Naive B cell (primary cell): ENCODE data around the gene APBA2. TPM values are rescaled to one million over a fixed set of nuclear protein-coding genes. Genes with fewer than 3 reads are reported as not detected.

Experiments
- ATAC-seq, 2 donors: fragments of 150-1000 bp; cut with Tn5 transposase; 2 replicates each; pipeline ENCODE4 v1.10.0; 2021; ENCODE audit warnings: low read depth in 2 of 2, mild to moderate bottlenecking in 2 of 2, moderate library complexity in 2 of 2
- DNase-seq: peaks from one replicate; pipeline ENCODE4 v3.0.0; 2022
- H3K27ac Mint-ChIP-seq, 6 donors: one replicate each; pipeline ENCODE4 v1.8.0; 2020 to 2022; ENCODE audit warnings: mild to moderate bottlenecking in 6 of 6, mixed read lengths in 6 of 6, moderate library complexity in 5 of 6, inconsistent platforms in 2 of 6
- H3K27me3 Mint-ChIP-seq, 3 donors: one replicate each; pipeline ENCODE4 v1.8.0; 2021 to 2022; ENCODE audit warnings: mixed read lengths in 3 of 3, mild to moderate bottlenecking in 1 of 3
- H3K36me3 Mint-ChIP-seq, 2 donors: one replicate each; pipeline ENCODE4 v1.8.0; 2020 to 2022; ENCODE audit warnings: mixed read lengths in 2 of 2, inconsistent platforms in 1 of 2, mild to moderate bottlenecking in 1 of 2
- H3K4me1 Mint-ChIP-seq, 3 donors: one replicate each; pipeline ENCODE4 v1.8.0; 2020 to 2022; ENCODE audit warnings: mixed read lengths in 3 of 3, inconsistent platforms in 1 of 3, mild to moderate bottlenecking in 1 of 3, moderate library complexity in 1 of 3
- H3K4me3 Mint-ChIP-seq, 8 donors: one replicate each; pipeline ENCODE4 v1.8.0; 2020 to 2022; ENCODE audit warnings: mild to moderate bottlenecking in 8 of 8, mixed read lengths in 8 of 8, moderate library complexity in 8 of 8, inconsistent platforms in 2 of 8
- H3K9me3 Mint-ChIP-seq, 7 donors: one replicate each; pipeline ENCODE4 v1.8.0; 2020 to 2022; ENCODE audit warnings: mixed read lengths in 7 of 7, mild to moderate bottlenecking in 5 of 7, inconsistent platforms in 2 of 7, moderate library complexity in 1 of 7
- polyA plus RNA-seq, 6 donors: library from polyadenylated mRNA; unstranded; fragments of 300-500 nt; fragmentation: Illumina TruSeq; gene quantifications; one replicate each; pipeline ENCODE4 v1.2.3, GENCODE V29; 2021; ENCODE audit warnings: low read depth in 6 of 6

Gene APBA2
- polyA plus RNA-seq, 6 donors from 2014 or later = 0.30 to 0.36 TPM; not detected in 4

DNA sequence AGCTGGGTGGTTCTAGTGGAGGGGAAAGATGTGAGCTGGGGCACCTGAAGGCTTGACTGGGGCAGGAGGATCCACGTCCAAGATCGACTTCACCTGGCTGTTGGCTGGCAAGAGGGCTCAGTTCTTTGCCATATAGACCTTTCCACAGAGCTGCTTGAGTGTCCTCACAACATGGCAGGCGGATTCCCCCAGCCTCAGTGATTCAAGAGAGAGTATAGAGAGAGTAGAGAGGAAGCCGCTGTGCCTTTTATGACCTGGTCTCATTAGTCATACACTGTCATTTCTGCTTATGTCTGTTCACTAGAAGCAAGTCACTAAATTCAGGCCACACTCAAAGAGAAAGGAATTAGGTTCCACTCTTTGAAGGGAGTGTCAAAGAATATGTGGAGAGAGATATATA, 101.6 kb downstream of the APBA2 start:
- ATAC-seq (no peak), DNase-seq (no peak)
- Mint-ChIP-seq H3K27ac (no peak overlapping the region), H3K4me3 (no peak overlapping the region), H3K4me1 (peaks cover 0 to 2% (median 0%) of the 10 kb centered on the region in 3 donors), H3K9me3 (peaks cover 0 to 11% (median 1%) of the 10 kb centered on the region in 7 donors), H3K27me3 (no peaks in the 10 kb centered on the region), H3K36me3 (no peaks in the 10 kb centered on the region)

GRCh38 chr15:28989239-28989830, 103.6 kb downstream of the APBA2 start:
- no peak overlapping the region for H3K4me3 Mint-ChIP-seq
- peaks cover 0 to 11% (median 1%) of the 10 kb centered on the region in 7 donors for H3K9me3 Mint-ChIP-seq
- DNase-seq = no peak
- H3K36me3 Mint-ChIP-seq = no peaks in the 10 kb centered on the region
- peaks cover 0 to 2% (median 0%) of the 10 kb centered on the region in 3 donors for H3K4me1 Mint-ChIP-seq
- peak overlapping the region in 1 of 6 donors; percentile 46 for H3K27ac Mint-ChIP-seq
- ATAC-seq = no peak
- H3K27me3 Mint-ChIP-seq = no peaks in the 10 kb centered on the region

GRCh38 chr15:28989896-28990295, 104.1 kb downstream of the APBA2 start:
- Mint-ChIP-seq H3K27ac (peak overlapping the region in 1 of 6 donors; percentile 46), H3K27me3 (no peaks in the 10 kb centered on the region), H3K9me3 (peaks cover 0 to 11% (median 1%) of the 10 kb centered on the region in 7 donors), H3K4me1 (no peaks in the 10 kb centered on the region), H3K36me3 (no peaks in the 10 kb centered on the region), H3K4me3 (no peak overlapping the region)
- DNase-seq (no peak), ATAC-seq (no peak)

DNA sequence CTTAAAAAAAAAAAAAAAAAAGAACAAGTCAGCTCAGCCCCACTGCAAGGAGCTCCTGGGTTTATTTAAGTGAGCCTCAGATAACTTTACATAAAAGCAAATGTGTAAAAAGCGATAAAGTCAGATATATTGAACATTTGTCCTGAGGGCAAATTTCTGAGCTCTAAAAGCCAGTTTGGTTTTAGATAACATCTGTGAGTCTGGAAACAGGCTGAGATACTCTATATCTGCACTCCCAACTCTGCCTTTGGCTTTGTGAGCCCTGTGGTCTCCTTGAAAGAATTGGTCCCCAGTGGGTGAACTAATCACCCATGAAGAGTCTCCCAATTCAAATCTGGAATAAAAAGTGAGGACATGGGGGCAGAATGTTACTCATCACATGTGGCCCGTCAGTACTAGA, 104.6 kb downstream of the APBA2 start:
- no peaks in the 10 kb centered on the region for H3K4me1 Mint-ChIP-seq
- H3K27ac Mint-ChIP-seq = no peak overlapping the region
- H3K36me3 Mint-ChIP-seq = no peaks in the 10 kb centered on the region

GRCh38 chr15:28991236-28992171, 105.7 kb downstream of the APBA2 start:
- no peak overlapping the region for H3K27ac Mint-ChIP-seq
- ATAC-seq (no peak), DNase-seq (no peak)
- H3K27me3 Mint-ChIP-seq = peaks cover 0 to 3% (median 0%) of the 10 kb centered on the region in 3 donors
- no peaks in the 10 kb centered on the region for H3K36me3 Mint-ChIP-seq
- H3K4me1 Mint-ChIP-seq = no peaks in the 10 kb centered on the region
- no peak overlapping the region for H3K4me3 Mint-ChIP-seq
- H3K9me3 Mint-ChIP-seq = peaks cover 0 to 11% (median 1%) of the 10 kb centered on the region in 7 donors

More for the DNA sequence above, 104.6 kb downstream of the APBA2 start:
- no peak overlapping the region for H3K4me3 Mint-ChIP-seq
- no peak for ATAC-seq
- no peak for DNase-seq
- H3K27me3 Mint-ChIP-seq = no peaks in the 10 kb centered on the region
- peaks cover 0 to 11% (median 1%) of the 10 kb centered on the region in 7 donors for H3K9me3 Mint-ChIP-seq

- Mint-ChIP-seq H3K4me1 (no peaks in the 10 kb centered on the region), H3K4me3 (no peak overlapping the region)
These were observed 106.6 kb downstream of the APBA2 start for GRCh38 chr15:28992336-28992864.

DNA sequence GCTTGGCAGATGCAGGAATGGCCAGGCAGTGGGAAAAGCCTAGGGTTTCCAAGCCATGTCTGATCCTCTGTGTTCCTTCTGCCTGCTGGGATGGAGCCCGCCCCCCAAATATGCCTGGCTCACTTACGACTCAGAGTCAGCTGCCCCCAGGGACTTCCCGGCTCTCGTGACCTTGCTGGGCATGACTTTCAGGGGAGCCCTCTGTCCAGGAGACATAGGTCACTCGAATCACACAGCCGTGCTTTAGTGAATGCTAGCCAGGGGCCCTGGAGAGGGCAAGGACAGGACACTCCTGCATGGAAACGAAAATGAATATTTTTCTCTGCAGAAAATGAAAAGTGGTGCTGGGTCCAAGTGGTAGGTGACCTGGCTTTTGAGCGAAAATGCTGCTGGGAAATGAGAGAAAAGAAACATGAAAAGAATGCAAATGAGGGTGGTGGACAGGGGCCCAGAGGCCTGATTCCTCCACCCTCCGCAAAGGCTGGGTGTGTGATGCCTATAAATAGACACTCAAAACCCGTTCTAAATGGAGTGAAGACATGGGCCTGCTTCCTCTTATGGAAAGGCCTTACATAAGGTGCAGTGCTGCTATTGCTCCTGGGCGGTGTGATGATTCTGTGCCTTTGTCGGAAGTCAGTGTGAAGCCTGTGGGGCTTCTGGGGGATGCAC, 107.4 kb downstream of the APBA2 start:
- Mint-ChIP-seq H3K27ac (no peak overlapping the region), H3K36me3 (no peaks in the 10 kb centered on the region), H3K9me3 (no peaks in the 10 kb centered on the region), H3K27me3 (peaks cover 0 to 5% (median 0%) of the 10 kb centered on the region in 3 donors), H3K4me1 (no peaks in the 10 kb centered on the region), H3K4me3 (no peak overlapping the region)
- DNase-seq (no peak), ATAC-seq (no peak)

More at GRCh38 chr15:28992336-28992864, 106.6 kb downstream of the APBA2 start:
- peaks cover 0 to 7% (median 0%) of the 10 kb centered on the region in 7 donors for H3K9me3 Mint-ChIP-seq
- DNase-seq = no peak
- peaks cover 0 to 5% (median 0%) of the 10 kb centered on the region in 3 donors for H3K27me3 Mint-ChIP-seq
- no peak for ATAC-seq
- H3K36me3 Mint-ChIP-seq = no peaks in the 10 kb centered on the region
- no peak overlapping the region for H3K27ac Mint-ChIP-seq

DNA sequence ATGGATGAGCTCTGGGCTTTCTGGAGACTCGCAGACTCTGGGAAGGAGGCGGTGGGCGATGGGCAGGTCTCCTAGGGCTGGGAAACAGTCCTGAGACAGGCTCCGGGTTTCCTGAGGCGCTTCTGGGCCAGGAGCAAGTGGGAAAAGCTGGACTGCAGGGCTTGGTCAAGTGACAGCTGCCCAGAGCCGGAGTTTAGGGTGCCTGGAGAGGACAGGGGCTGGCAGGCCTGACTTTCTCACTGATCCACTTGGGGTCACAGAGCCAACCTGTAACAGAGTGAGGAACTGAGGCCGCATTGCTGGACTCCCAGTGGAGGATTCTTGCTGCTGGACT, 107.9 kb downstream of the APBA2 start:
- DNase-seq = no peak
- no peak for ATAC-seq
- H3K4me3 Mint-ChIP-seq = no peak overlapping the region
- H3K9me3 Mint-ChIP-seq = no peaks in the 10 kb centered on the region
- no peaks in the 10 kb centered on the region for H3K4me1 Mint-ChIP-seq
- H3K27me3 Mint-ChIP-seq = peaks cover 0 to 5% (median 0%) of the 10 kb centered on the region in 3 donors
- no peaks in the 10 kb centered on the region for H3K36me3 Mint-ChIP-seq
- H3K27ac Mint-ChIP-seq = no peak overlapping the region

DNA sequence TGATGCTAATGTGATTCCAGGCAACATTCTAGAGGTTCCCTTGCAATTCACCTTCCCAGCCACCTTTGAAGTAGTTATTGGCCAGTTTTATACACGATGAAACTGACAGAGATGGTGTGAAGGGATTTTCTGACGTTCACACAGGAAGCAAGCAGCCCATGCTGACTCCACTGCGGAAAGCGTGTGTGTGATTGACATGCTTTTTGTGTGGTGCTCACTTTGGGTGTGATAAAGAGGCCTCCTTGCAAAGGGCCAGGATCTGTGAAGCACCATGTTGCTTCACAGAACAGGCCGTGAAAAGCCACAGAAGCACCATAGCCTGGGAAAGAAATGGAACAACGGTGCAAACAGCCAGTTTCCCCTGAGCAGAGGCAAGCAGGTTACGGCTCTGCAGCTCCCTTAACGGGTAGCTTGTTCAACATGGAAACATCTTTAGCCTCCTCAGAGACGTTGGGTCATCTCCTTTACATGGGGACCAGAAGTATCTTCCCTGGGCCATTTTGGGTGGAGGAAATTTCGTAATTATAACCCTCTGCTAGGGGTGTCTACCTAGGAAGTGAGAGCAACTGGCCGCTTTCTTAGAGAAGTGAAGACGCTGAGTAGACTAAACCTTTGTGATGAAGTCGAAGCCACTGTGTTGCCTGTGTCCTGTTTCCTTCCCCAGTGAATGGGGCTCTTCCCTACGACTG, 108.5 kb downstream of the APBA2 start:
- peaks cover 0 to 5% (median 0%) of the 10 kb centered on the region in 3 donors for H3K27me3 Mint-ChIP-seq
- no peak for ATAC-seq

DNA sequence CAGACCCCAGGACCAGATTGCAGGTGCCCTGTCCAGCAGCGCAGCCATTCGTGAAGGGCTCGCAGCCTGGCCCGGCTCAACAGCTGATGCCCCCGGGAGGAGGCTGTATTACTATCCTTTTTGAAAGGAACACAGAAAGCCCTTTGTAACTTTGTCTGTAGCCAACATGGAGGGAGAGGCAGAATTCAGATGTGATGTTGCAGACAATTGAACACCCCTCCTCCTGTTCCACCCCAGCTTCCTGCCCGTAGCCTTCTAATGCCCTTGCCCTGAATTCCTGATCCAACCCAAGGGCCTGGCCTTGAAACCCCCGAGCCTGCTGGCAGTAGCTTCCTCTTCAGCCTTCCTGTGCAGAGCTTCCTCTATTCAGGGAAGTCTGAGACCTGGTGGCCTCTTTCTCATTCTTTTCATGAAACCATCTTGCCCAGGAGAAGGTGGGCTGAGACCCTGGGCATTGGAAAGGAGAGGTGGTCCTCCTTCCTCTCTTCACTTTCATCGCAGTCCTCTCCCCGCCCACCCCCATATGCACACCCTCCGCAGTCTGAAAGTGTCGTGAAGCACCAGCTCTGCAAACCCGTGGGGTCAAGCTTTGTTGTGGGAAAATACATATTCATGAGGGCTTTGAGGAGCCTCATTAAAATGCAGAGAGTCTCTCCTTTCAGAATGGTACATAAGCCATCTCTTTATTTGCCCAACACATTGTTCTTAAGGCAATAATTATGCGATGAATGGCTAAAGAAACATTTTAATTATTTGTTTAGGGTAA, 109.2 kb downstream of the APBA2 start:
- no peak overlapping the region for H3K4me3 Mint-ChIP-seq
- peaks cover 0 to 5% (median 0%) of the 10 kb centered on the region in 3 donors for H3K27me3 Mint-ChIP-seq
- no peaks in the 10 kb centered on the region for H3K4me1 Mint-ChIP-seq

More for the DNA sequence above, 108.5 kb downstream of the APBA2 start:
- no peak overlapping the region for H3K4me3 Mint-ChIP-seq
- no peak overlapping the region for H3K27ac Mint-ChIP-seq
- no peaks in the 10 kb centered on the region for H3K36me3 Mint-ChIP-seq
- no peak for DNase-seq
- H3K4me1 Mint-ChIP-seq = no peaks in the 10 kb centered on the region
- no peaks in the 10 kb centered on the region for H3K9me3 Mint-ChIP-seq

DNA sequence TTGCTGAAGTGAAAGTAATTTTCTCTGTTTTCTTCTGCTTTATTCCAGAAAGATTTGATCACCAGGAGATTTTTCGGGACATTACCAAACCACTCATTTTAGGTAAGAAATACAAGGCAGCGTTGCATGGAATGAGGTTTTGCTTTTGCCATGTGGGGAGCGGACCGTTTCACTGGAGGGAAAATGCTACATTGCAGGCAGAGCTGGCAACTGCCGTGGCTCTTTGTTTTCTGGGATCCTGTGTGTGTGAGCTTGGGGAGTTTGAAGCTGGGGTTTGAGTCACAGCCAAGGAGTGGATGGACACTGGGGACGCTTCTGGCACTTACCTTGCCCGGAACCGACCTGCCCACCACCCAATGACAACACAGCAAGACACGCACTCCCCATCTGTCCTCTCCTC, 109.9 kb downstream of the APBA2 start:
- H3K27me3 Mint-ChIP-seq = peaks cover 0 to 5% (median 0%) of the 10 kb centered on the region in 3 donors
- peaks cover 0 to 1% (median 0%) of the 10 kb centered on the region in 7 donors for H3K9me3 Mint-ChIP-seq
- H3K4me3 Mint-ChIP-seq = no peak overlapping the region
- H3K36me3 Mint-ChIP-seq = no peaks in the 10 kb centered on the region
- no peak for ATAC-seq
- H3K4me1 Mint-ChIP-seq = no peaks in the 10 kb centered on the region
- no peak overlapping the region for H3K27ac Mint-ChIP-seq
- no peak for DNase-seq

More for the DNA sequence above, 109.2 kb downstream of the APBA2 start:
- Mint-ChIP-seq H3K36me3 (no peaks in the 10 kb centered on the region), H3K9me3 (no peaks in the 10 kb centered on the region), H3K27ac (no peak overlapping the region)
- no peak for DNase-seq
- no peak for ATAC-seq

DNA sequence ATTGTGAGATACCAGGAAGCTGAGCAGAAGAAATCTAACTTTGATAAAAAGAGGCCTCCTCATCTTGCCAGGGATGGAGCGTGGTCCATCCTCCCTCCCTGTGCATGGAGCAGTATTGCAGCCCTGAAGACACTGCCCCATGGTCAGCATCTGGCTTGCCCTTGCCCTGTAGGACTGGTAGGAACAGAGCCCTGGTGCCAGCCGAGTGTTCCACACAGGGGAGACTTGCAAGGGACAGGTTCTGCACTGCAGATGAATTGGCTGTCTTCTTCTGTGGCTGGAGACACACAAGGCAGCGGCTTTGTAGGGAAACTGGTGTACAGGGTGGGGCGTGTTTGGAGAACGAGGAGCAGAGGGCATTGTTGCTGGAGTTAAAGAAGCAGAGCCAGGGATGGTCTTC, 110.5 kb downstream of the APBA2 start:
- peaks cover 0 to 5% (median 0%) of the 10 kb centered on the region in 3 donors for H3K27me3 Mint-ChIP-seq
- H3K4me3 Mint-ChIP-seq = no peak overlapping the region
- H3K27ac Mint-ChIP-seq = no peak overlapping the region
- peaks cover 0 to 1% (median 0%) of the 10 kb centered on the region in 7 donors for H3K9me3 Mint-ChIP-seq
- no peaks in the 10 kb centered on the region for H3K4me1 Mint-ChIP-seq
- ATAC-seq = no peak
- DNase-seq = no peak
- no peaks in the 10 kb centered on the region for H3K36me3 Mint-ChIP-seq
